ENCODE measurements around the gene TAS2R60. TPM values are rescaled to one million over a fixed set of nuclear protein-coding genes. Genes with fewer than 3 reads are reported as not detected.

TAS2R60 gene
- total RNA-seq, 1 experiment from 2014 or later: not detected

GRCh38 chr7:143493751-143494150 lies 50.5 kb downstream of the TAS2R60 start:
- no peaks in the 10 kb centered on the region for H3K79me2 ChIP-seq (ENCODE audit: insufficient read depth, low read length)
- H3K4me3 Mint-ChIP-seq: no peak overlapping the region
- no peak overlapping the region for H3K14ac ChIP-seq (ENCODE audit: insufficient read depth, low read length)
- no peak overlapping the region for H3K56ac ChIP-seq (ENCODE audit: insufficient read length, low read depth, low read length)
- H3K27ac Mint-ChIP-seq: no peak overlapping the region; a peak in 1 of 7 replicates
- no peak overlapping the region for H4K8ac ChIP-seq (replicated peaks; ENCODE audit: insufficient read length, low read depth, low read length)
- no peak overlapping the region for H3T11ph ChIP-seq (ENCODE audit: low read length)
- no peak overlapping the region for H4K91ac ChIP-seq (ENCODE audit: insufficient read length, low read depth, low read length)
- no peaks in the 10 kb centered on the region; the same call in 1 of the 2 replicates for H3K4me1 ChIP-seq (ENCODE audit: insufficient read depth, low read length)
- H2BK120ac ChIP-seq (ENCODE audit: low read depth, low read length, poor library complexity, severe bottlenecking): no peak overlapping the region
- H3K9me3 Mint-ChIP-seq: no peaks in the 10 kb centered on the region; a peak in 1 of 5 replicates
- no peak overlapping the region for H4K5ac ChIP-seq (ENCODE audit: insufficient read length, low read depth, low read length)
- no peak overlapping the region for H3K18ac ChIP-seq (ENCODE audit: insufficient read length, low read depth, low read length)
- H3K79me1 ChIP-seq (ENCODE audit: insufficient read depth, low read depth, low read length, poor library complexity, severe bottlenecking): no peaks in the 10 kb centered on the region
- H2BK5ac ChIP-seq (ENCODE audit: insufficient read length, low read length): no peak overlapping the region
- H2AFZ ChIP-seq (ENCODE audit: low read length): no peak overlapping the region
- H2BK12ac ChIP-seq (ENCODE audit: insufficient read length, low read depth, low read length): no peak overlapping the region
- H3K9ac ChIP-seq (ENCODE audit: extremely low read depth, insufficient read length, low read length): no peak overlapping the region
- no peak for TF ChIP-seq CTCF (conservative IDR thresholded peaks at IDR 0.05)
- no peak overlapping the region for H3K27ac ChIP-seq (ENCODE audit: insufficient read length, low read depth, low read length)
- no peak overlapping the region for H3K4ac ChIP-seq (ENCODE audit: low read depth, low read length)
- no peak overlapping the region for H3K23ac ChIP-seq (ENCODE audit: insufficient read length, low read depth, low read length)
- H3K27me3 ChIP-seq (ENCODE audit: insufficient read depth, low read length): no peaks in the 10 kb centered on the region
- H3K4me1 Mint-ChIP-seq: peaks cover 0 to 3% of the 10 kb centered on the region in 2 experiments; a peak in 1 of 4 replicates
- H3K27me3 Mint-ChIP-seq (ENCODE audit: low read depth): no peaks in the 10 kb centered on the region
- no peak overlapping the region for H3K4me2 ChIP-seq (ENCODE audit: insufficient read depth, insufficient read length, low read length)
- no peaks in the 10 kb centered on the region for H3K36me3 Mint-ChIP-seq (ENCODE audit: insufficient read depth in 1 of 3, low read depth in 3 of 3)
- H2BK15ac ChIP-seq (ENCODE audit: low read depth, low read length): no peak overlapping the region
- H3K9me3 ChIP-seq (ENCODE audit: control insufficient read depth, low read depth, low read length): no peaks in the 10 kb centered on the region
- no peak overlapping the region for H2BK20ac ChIP-seq (ENCODE audit: low read depth, low read length, poor library complexity, severe bottlenecking)
- WGBS (ENCODE audit: extremely low coverage, insufficient read length, low lambda C conversion rate): no CpG with 5 or more reads among the region's 1 CpG
- no peak for DNase-seq
- no peaks in the 10 kb centered on the region for H3K23me2 ChIP-seq (ENCODE audit: insufficient read length, low read depth, low read length, poor library complexity, severe bottlenecking)
- no peak overlapping the region for H2AK5ac ChIP-seq (ENCODE audit: insufficient read length, low read length)
- H4K20me1 ChIP-seq (ENCODE audit: control insufficient read depth, insufficient read depth, insufficient read length): no peaks in the 10 kb centered on the region

Other genes starting within 250 kb of the TAS2R60 start
- not detected in 2 replicates for gene TAS2R40, start 221.4 kb upstream of the TAS2R60 start, total RNA-seq (2021)
- 36.1 and 37.3 TPM in 2 replicates for gene GSTK1, start 180.0 kb upstream of the TAS2R60 start, total RNA-seq (2021)
- 0.85 and 1.1 TPM in 2 replicates for gene TMEM139, start 158.5 kb upstream of the TAS2R60 start, total RNA-seq (2021)
- 65.3 and 67.4 TPM in 2 replicates for gene CASP2, start 155.1 kb upstream of the TAS2R60 start, total RNA-seq (2021)
- gene CLCN1, start 127.3 kb upstream of the TAS2R60 start, total RNA-seq (2021): 0.11 and 0.13 TPM in 2 replicates
- 17.3 and 18.5 TPM in 2 replicates for gene FAM131B, start 80.7 kb upstream of the TAS2R60 start, total RNA-seq (2021)
- 236 and 237 TPM in 2 replicates for gene ZYX, start 62.1 kb upstream of the TAS2R60 start, total RNA-seq (2021)
- 109 and 119 TPM in 2 replicates for gene EPHA1, start 34.6 kb upstream of the TAS2R60 start, total RNA-seq (2021)
- gene TAS2R41, start 34.4 kb downstream of the TAS2R60 start, total RNA-seq (2021): not detected in 2 replicates
- 1.7 and 1.8 TPM in 2 replicates for gene CTAGE15, start 128.3 kb downstream of the TAS2R60 start, total RNA-seq (2021)
- 0.04 TPM in 2 replicates for gene TCAF2, start 177.5 kb downstream of the TAS2R60 start, total RNA-seq (2021)